ENCODE measurements around the gene RPH3AL. TPM values are rescaled to one million over a fixed set of nuclear protein-coding genes. Genes with fewer than 3 reads are reported as not detected.
A peak's percentile ranks its signal among the peaks of the same experiment; 100 is the strongest.

The RPH3AL gene
- total RNA-seq, 3 donors from 2014 or later (not counting 1 experiment from before 2014, with no cell fraction given) = 7.2 to 9.9 (median 7.9) TPM

DNA sequence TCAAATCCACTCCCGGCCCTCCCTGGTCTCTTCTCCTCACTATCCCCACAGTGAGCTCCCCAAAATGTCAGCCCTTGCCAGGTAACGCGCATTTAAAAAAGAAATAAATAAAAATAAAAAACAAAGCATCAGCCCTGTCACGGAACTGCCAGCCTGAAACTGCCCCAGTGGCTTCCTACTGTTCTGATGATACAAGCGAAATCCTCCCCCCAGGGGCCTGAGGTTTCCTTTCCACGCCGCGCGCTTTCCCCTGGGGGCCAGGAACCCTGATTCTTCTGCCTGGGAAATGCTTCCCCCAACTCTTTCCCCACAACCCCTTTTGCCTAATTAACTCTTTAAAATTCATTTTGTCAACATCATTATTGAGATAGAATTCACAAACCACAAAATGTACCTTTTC, 12.2 kb upstream of the RPH3AL start:
- peaks cover 11 to 27% of the 10 kb centered on the region in 2 donors for H3K4me1 Mint-ChIP-seq
- Histone ChIP-seq H3K9me3 (ENCODE audit: control insufficient read depth, insufficient read depth, low read length) (no peaks in the 10 kb centered on the region), H3K4me3 (ENCODE audit: low read length) (no peak overlapping the region), H3K4me1 (ENCODE audit: control insufficient read depth, insufficient read depth, low read length) (peaks cover 4% of the 10 kb centered on the region), H3K27me3 (ENCODE audit: control insufficient read depth, insufficient read depth, low read length) (no peaks in the 10 kb centered on the region), H3K27ac (ENCODE audit: low read length) (no peak overlapping the region), H3K36me3 (ENCODE audit: control insufficient read depth, insufficient read depth, low read length) (no peaks in the 10 kb centered on the region)
- peaks cover 8% of the 10 kb centered on the region for H3K36me3 Mint-ChIP-seq
- ATAC-seq = peak in 1 of 3 donors; percentile 46
- no peak for DNase-seq
- TF ChIP-seq, protein P1, sequence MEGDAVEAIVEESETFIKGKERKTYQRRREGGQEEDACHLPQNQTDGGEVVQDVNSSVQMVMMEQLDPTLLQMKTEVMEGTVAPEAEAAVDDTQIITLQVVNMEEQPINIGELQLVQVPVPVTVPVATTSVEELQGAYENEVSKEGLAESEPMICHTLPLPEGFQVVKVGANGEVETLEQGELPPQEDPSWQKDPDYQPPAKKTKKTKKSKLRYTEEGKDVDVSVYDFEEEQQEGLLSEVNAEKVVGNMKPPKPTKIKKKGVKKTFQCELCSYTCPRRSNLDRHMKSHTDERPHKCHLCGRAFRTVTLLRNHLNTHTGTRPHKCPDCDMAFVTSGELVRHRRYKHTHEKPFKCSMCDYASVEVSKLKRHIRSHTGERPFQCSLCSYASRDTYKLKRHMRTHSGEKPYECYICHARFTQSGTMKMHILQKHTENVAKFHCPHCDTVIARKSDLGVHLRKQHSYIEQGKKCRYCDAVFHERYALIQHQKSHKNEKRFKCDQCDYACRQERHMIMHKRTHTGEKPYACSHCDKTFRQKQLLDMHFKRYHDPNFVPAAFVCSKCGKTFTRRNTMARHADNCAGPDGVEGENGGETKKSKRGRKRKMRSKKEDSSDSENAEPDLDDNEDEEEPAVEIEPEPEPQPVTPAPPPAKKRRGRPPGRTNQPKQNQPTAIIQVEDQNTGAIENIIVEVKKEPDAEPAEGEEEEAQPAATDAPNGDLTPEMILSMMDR (IDR thresholded peaks at IDR 0.05) = no peak
- no peak overlapping the region for H3K27ac Mint-ChIP-seq
- H3K9me3 Mint-ChIP-seq = peaks cover 0 to 6% of the 10 kb centered on the region in 2 donors
- H3K27me3 Mint-ChIP-seq (ENCODE audit: low read depth in 2 of 2) = peaks cover 0 to 22% of the 10 kb centered on the region in 2 donors
- peak overlapping the region; percentile 47 for H3K4me3 Mint-ChIP-seq
- WGBS (ENCODE audit: insufficient coverage) = 11% methylated on average over 9 of the region's 9 CpGs
- intact Hi-C loops (cut with micrococcal nuclease) = no loop called here

DNA sequence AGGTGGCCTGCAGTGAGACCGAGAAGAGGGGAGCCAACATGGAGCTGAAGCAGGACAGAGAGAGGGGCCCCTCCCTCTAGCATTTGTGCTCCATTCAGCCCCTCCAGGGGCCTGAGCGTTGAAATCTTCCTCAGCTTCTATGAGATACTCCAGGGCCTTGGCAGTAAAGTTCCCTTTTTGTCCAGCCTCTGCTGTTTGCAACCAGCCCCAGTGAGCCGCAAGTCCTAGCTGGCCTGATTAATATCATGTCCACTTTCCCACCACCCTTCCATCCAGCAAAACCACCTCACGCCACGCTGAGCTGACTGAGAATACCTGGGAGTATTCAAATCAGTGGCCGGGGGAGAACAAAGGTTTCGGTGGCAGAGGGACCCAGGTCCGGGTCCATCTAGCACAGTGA, 11.7 kb upstream of the RPH3AL start:
- Mint-ChIP-seq H3K4me3 (peak overlapping the region; percentile 25), H3K27ac (no peak overlapping the region), H3K36me3 (peaks cover 8% of the 10 kb centered on the region), H3K27me3 (ENCODE audit: low read depth in 2 of 2) (peaks cover 0 to 22% of the 10 kb centered on the region in 2 donors), H3K4me1 (peaks cover 11 to 27% of the 10 kb centered on the region in 2 donors), H3K9me3 (peaks cover 0 to 6% of the 10 kb centered on the region in 2 donors)
- TF ChIP-seq, protein P1 (IDR thresholded peaks at IDR 0.05) = no peak
- WGBS (ENCODE audit: insufficient coverage) = 66% methylated on average over 8 of the region's 8 CpGs
- Histone ChIP-seq H3K27ac (ENCODE audit: low read length) (no peak overlapping the region), H3K4me3 (ENCODE audit: low read length) (no peak overlapping the region), H3K9me3 (ENCODE audit: control insufficient read depth, insufficient read depth, low read length) (no peaks in the 10 kb centered on the region), H3K27me3 (ENCODE audit: control insufficient read depth, insufficient read depth, low read length) (no peaks in the 10 kb centered on the region), H3K4me1 (ENCODE audit: control insufficient read depth, insufficient read depth, low read length) (peaks cover 4% of the 10 kb centered on the region), H3K36me3 (ENCODE audit: control insufficient read depth, insufficient read depth, low read length) (no peaks in the 10 kb centered on the region)
- no peak for DNase-seq
- ATAC-seq = no peak
- intact Hi-C loops (cut with micrococcal nuclease) = no loop called here

DNA sequence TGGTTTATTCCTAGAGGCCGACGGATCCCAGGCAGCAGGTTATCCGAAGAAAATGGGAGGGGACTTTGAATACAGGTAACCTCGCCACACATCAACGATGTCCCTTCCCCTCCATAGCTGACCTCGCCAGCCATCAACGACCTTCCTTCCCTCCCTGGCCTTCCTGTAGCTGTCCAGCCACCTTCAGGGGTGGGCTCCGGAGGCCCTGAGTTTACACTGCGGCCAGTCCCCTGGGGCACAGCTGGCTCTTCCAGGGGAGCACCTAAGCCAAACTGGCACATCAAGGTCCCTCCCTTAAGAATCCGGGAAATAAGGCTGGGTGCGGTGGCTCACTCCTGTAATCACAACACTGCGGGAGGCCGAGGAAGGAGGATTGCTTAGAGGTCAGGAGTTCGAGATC, 10.1 kb upstream of the RPH3AL start:
- Mint-ChIP-seq H3K9me3 (no peaks in the 10 kb centered on the region), H3K27ac (no peak overlapping the region)
- WGBS (ENCODE audit: insufficient coverage) = 89% methylated on average over 11 of the region's 14 CpGs

More for the DNA sequence above, 10.1 kb upstream of the RPH3AL start:
- Histone ChIP-seq H3K36me3 (ENCODE audit: control insufficient read depth, insufficient read depth, low read length) (no peaks in the 10 kb centered on the region), H3K4me1 (ENCODE audit: control insufficient read depth, insufficient read depth, low read length) (peaks cover 4% of the 10 kb centered on the region), H3K27me3 (ENCODE audit: control insufficient read depth, insufficient read depth, low read length) (no peaks in the 10 kb centered on the region), H3K27ac (ENCODE audit: low read length) (no peak overlapping the region), H3K9me3 (ENCODE audit: control insufficient read depth, insufficient read depth, low read length) (no peaks in the 10 kb centered on the region), H3K4me3 (ENCODE audit: low read length) (no peak overlapping the region)
- TF ChIP-seq, protein P1 (IDR thresholded peaks at IDR 0.05) = no peak
- ATAC-seq (no peak), DNase-seq (no peak)
- Mint-ChIP-seq H3K27me3 (ENCODE audit: low read depth in 2 of 2) (peaks cover 0 to 22% of the 10 kb centered on the region in 2 donors), H3K4me1 (peaks cover 11 to 27% of the 10 kb centered on the region in 2 donors), H3K36me3 (no peaks in the 10 kb centered on the region), H3K4me3 (no peak overlapping the region)
- intact Hi-C loops (cut with micrococcal nuclease) = no loop called here

Data from natural killer cell (primary cell).